Neural crest cell (in vitro differentiated cells): ENCODE data around the gene TLCD5. TPM values are rescaled to one million over a fixed set of nuclear protein-coding genes. Genes with fewer than 3 reads are reported as not detected.

ENCODE experiments used
- DNase-seq: peaks from one replicate; pipeline ENCODE4 v3.0.0; 2021; ENCODE audit warnings: low read depth, mixed read lengths, low spot score
- H3K27ac Mint-ChIP-seq: one replicate; pipeline ENCODE4 v1.8.0; 2021; ENCODE audit warnings: mild to moderate bottlenecking, mixed read lengths; ENCODE audit not compliant: unreplicated experiment
- H3K27me3 Mint-ChIP-seq: 2 replicates; pipeline ENCODE4 v1.8.0; 2021; ENCODE audit warnings: low read depth, mild to moderate bottlenecking, mixed read lengths
- H3K36me3 Mint-ChIP-seq: 2 replicates; pipeline ENCODE4 v1.8.0; 2021; ENCODE audit warnings: low read depth, mild to moderate bottlenecking, mixed read lengths
- H3K4me1 Mint-ChIP-seq: 2 replicates; pipeline ENCODE4 v1.8.0; 2021; ENCODE audit warnings: mixed read lengths
- H3K4me3 Mint-ChIP-seq: one replicate; pipeline ENCODE4 v1.8.0; 2021; ENCODE audit warnings: mild to moderate bottlenecking, mixed read lengths
- H3K9me3 Mint-ChIP-seq: 2 replicates; pipeline ENCODE4 v1.8.0; 2021; ENCODE audit warnings: mixed read lengths
- total RNA-seq: library from RNA; stranded (reverse); gene quantifications from 2 replicates; pipeline ENCODE4 v1.2.1, GENCODE V29; 2021
- TF ChIP-seq, protein P1 (sequence below): fragments of 200-600 bp; sonication (generic); conservative IDR thresholded peaks from 2 replicates; pipeline ENCODE4 v1.5.0; 2021; ENCODE audit warnings: antibody characterized with exemption, mild to moderate bottlenecking

TLCD5 gene
- total RNA-seq, 1 donor from 2014 or later: 16.8 TPM

DNA sequence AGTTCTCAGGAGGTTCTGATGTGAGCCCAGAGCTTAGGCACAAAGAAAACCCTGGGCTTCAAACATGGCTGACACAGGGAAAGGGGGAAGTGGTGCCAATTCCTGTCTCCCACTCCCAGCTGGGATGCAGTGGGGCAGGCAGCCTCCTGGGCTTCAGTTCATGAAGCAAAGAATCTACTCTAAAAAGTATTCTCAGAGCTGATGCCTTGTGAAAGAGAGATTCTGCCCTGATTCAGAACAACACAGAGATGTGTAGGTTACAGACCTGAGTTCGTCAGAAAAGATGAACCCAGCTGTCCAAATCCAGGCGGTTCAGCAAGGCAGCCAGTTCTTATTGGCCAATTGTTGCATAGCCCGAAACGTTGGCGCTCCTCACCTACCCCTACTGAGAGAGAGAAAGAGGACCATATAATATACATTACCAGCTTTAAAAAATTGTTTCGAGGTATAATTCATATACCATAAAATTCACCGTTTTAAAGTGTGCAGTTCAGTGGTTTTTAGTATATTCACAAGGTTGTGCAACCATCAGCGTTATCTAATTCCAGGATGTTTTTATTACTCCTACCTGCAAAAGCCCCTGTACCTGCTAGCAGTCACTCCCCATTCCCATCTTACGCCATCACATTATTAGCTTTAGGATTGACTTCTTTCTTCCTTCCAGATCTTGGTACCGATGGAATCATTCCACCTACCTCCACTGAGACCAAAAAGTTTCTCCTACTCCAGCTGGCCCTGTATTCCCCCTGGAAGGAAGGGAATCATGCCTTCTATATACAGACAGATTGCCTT is 7.2 kb upstream of the TLCD5 start:
- no peak for DNase-seq
- peaks cover 8% of the 10 kb centered on the region for H3K4me1 Mint-ChIP-seq
- TF ChIP-seq, protein P1, sequence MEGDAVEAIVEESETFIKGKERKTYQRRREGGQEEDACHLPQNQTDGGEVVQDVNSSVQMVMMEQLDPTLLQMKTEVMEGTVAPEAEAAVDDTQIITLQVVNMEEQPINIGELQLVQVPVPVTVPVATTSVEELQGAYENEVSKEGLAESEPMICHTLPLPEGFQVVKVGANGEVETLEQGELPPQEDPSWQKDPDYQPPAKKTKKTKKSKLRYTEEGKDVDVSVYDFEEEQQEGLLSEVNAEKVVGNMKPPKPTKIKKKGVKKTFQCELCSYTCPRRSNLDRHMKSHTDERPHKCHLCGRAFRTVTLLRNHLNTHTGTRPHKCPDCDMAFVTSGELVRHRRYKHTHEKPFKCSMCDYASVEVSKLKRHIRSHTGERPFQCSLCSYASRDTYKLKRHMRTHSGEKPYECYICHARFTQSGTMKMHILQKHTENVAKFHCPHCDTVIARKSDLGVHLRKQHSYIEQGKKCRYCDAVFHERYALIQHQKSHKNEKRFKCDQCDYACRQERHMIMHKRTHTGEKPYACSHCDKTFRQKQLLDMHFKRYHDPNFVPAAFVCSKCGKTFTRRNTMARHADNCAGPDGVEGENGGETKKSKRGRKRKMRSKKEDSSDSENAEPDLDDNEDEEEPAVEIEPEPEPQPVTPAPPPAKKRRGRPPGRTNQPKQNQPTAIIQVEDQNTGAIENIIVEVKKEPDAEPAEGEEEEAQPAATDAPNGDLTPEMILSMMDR: no peak
- no peak overlapping the region for H3K4me3 Mint-ChIP-seq
- no peaks in the 10 kb centered on the region for H3K36me3 Mint-ChIP-seq
- peaks cover 12% of the 10 kb centered on the region for H3K27me3 Mint-ChIP-seq
- no peak overlapping the region for H3K27ac Mint-ChIP-seq
- no peaks in the 10 kb centered on the region for H3K9me3 Mint-ChIP-seq

DNA sequence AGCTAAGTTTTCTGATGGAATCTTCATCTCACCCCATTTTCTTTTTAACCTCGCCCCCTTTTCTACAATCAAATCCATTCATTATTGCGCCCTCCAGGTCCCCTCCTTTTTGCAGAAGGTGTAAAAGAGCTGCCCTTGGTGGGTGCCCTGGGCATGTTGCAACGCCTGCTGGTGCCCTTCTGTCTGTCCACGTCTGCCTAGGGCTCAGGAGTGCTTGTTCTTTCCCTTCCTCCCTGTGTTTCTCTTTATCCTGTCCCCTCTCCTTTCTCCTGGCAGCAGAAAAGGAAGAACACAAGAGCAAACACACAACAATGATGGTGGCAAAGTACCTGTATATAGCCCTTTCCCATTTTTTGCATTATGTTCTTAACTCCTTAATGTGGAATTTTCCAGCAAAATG is 6.2 kb upstream of the TLCD5 start:
- TF ChIP-seq, protein P1: no peak
- no peak overlapping the region for H3K27ac Mint-ChIP-seq

DNA sequence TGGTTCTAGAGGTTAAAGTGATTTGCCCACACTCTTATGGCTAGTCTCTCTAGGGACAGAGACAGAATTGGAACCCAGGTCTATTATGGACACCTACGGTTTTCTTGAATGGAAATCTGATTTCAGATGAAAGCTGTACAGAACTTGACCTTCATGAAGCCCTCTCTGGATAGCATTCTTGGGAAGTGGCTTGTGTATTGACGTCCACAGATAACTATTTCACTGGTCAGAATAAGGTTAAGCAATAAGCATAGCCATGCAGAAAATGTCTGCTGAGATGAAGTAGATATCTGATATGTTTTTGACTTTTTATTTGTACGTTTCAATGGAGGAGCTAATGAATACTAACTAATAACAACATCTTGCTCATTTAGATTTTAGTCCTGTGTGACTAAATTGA is 1.1 kb downstream of the TLCD5 start:
- Mint-ChIP-seq H3K27ac (no peak overlapping the region), H3K4me3 (peak overlapping the region; percentile 94), H3K27me3 (no peaks in the 10 kb centered on the region), H3K9me3 (no peaks in the 10 kb centered on the region), H3K4me1 (peaks cover 31% of the 10 kb centered on the region), H3K36me3 (peaks cover 2% of the 10 kb centered on the region)
- TF ChIP-seq, protein P1: no peak
- no peak for DNase-seq

More for the DNA sequence above, 6.2 kb upstream of the TLCD5 start:
- H3K4me3 Mint-ChIP-seq: no peak overlapping the region
- H3K36me3 Mint-ChIP-seq: no peaks in the 10 kb centered on the region
- no peak for DNase-seq
- peaks cover 12% of the 10 kb centered on the region for H3K27me3 Mint-ChIP-seq
- peaks cover 8% of the 10 kb centered on the region for H3K4me1 Mint-ChIP-seq
- no peaks in the 10 kb centered on the region for H3K9me3 Mint-ChIP-seq

DNA sequence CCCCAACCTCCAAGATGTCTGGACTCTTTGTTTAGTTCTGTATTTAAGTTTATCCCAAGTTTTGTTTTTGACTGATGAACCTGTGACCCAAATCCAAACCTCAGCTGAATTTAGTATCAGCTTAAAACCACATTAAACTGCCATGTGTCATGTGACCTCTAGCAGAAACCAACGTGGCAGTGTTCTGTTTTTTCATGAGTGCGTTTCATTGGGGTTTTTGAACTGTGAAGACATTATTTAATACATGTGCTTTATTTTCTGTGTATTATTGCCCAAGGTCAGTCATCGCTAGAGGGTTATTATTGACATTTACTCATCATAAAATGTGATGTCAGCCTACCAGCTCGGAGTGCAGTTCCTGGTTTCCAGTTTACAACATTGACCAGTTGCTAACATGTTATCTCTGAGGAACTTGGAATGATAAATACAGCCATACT is 1.8 kb downstream of the TLCD5 start:
- Mint-ChIP-seq H3K36me3 (peaks cover 2% of the 10 kb centered on the region), H3K4me3 (peak overlapping the region; percentile 47), H3K9me3 (no peaks in the 10 kb centered on the region), H3K27me3 (no peaks in the 10 kb centered on the region), H3K4me1 (peaks cover 31% of the 10 kb centered on the region), H3K27ac (no peak overlapping the region)
- TF ChIP-seq, protein P1: no peak
- DNase-seq: no peak

DNA sequence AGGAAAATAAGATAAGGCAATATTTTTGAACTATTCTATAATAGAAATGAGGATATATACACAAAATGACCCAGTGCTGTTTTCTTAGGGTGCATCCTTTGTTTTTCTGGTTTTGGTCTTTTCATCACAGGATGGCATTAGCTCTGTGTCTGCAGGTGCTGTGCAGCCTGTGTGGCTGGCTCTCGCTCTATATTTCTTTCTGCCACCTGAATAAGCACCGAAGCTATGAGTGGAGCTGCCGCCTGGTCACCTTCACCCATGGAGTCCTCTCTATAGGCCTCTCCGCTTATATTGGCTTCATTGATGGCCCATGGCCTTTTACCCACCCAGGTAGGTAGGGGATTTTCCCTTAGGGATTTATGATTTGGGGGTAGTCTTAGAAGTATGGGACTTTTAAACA is 2.2 kb downstream of the TLCD5 start:
- TF ChIP-seq, protein P1: no peak
- Mint-ChIP-seq H3K4me3 (peak overlapping the region; percentile 44), H3K36me3 (peaks cover 2% of the 10 kb centered on the region), H3K27me3 (no peaks in the 10 kb centered on the region), H3K9me3 (no peaks in the 10 kb centered on the region), H3K27ac (no peak overlapping the region), H3K4me1 (peaks cover 31% of the 10 kb centered on the region)
- no peak for DNase-seq
